B cell (primary cell): ENCODE results near the gene PADI3.
"Not testable (repeated sequence)": the region's sequence is repeated elsewhere in the genome, so short reads cannot be mapped to it uniquely, and the experiment has no call there.

Source experiments
- CTCF ChIP-seq: fragments of 200-600 bp; IDR thresholded peaks from one replicate; pipeline ENCODE4 v1.8.0; 2022; ENCODE audit warnings: antibody characterized with exemption, mild to moderate bottlenecking
- EZH2 ChIP-seq: IDR thresholded peaks from 2 replicates; pipeline ENCODE4 v1.6.1; 2012; ENCODE audit warnings: borderline replicate concordance, low read depth, mild to moderate bottlenecking, moderate library complexity, low read length; ENCODE audit not compliant: insufficient read depth, poor library complexity, severe bottlenecking

GRCh38 chr1:17241011-17241779, 7.7 kb upstream of the PADI3 start:
- TF ChIP-seq EZH2, CTCF: not testable (repeated sequence)
